Measurements from ENCODE around the gene TAX1BP3.

The TAX1BP3 gene

GRCh38 chr17:3622977-3623594 is 45.3 kb downstream of the TAX1BP3 start:
- no peak for DNase-seq

- no peak for DNase-seq
These were observed 47.1 kb downstream of the TAX1BP3 start for GRCh38 chr17:3621146-3621720.

GRCh38 chr17:3615160-3615870 is 53.1 kb downstream of the TAX1BP3 start:
- no peak for DNase-seq

- no peak for DNase-seq
These were observed 55.3 kb downstream of the TAX1BP3 start for GRCh38 chr17:3613124-3613523.

Data from GOT3 (cell line).